B cell (primary cell): Measurements from ENCODE around the gene MYOF.

Source experiments
- CTCF ChIP-seq: fragments of 200-600 bp; IDR thresholded peaks from one replicate; pipeline ENCODE4 v1.8.0; 2022; ENCODE audit warnings: antibody characterized with exemption, mild to moderate bottlenecking
- EZH2 ChIP-seq: IDR thresholded peaks from 2 replicates; pipeline ENCODE4 v1.6.1; 2012; ENCODE audit warnings: borderline replicate concordance, low read depth, mild to moderate bottlenecking, moderate library complexity, low read length; ENCODE audit not compliant: insufficient read depth, poor library complexity, severe bottlenecking

DNA sequence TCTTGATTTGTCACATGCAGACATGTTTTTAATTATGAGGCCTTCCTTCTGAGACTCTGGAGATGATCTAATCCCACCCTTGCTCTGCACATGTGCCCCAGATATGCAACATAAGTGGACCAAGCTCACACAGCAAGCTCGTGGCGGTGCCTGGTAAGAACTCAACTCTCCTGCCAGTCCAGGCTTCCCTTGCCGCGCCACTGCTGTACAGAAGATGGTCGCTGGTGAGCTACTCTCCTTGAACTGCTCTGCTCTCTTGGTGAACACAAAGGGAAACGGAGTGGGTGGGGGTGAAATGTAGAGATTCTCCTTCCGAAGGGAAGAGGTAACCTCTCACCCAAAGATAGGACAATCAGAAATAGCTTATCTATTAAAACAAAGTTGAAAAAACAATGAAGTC is 25.7 kb downstream of the MYOF start:
- TF ChIP-seq CTCF (no peak), EZH2 (no peak)
